ENCODE measurements around the gene TERB1.

TERB1 gene

GRCh38 chr16:66849021-66849420 is 47.6 kb upstream of the TERB1 start:
- no CpG with 5 or more reads among the region's 2 CpGs for WGBS, 2 donors (ENCODE audit: extremely low coverage in 2 of 2, insufficient read length in 2 of 2, insufficient replicate concordance in 1 of 2)
- H3K4me3 ChIP-seq (ENCODE audit: low read length in 2 of 2) = no peak overlapping the region
- peaks cover 15 to 90% (median 35%) of the 10 kb centered on the region in 3 experiments for H3K27me3 ChIP-seq (ENCODE audit: control insufficient read depth in 3 of 3, insufficient read depth in 3 of 3, low read depth in 1 of 3, low read length in 3 of 3)
- no peak overlapping the region for H3K23ac ChIP-seq (ENCODE audit: low read depth, low read length, poor library complexity)
- H4K91ac ChIP-seq (ENCODE audit: low read depth, low read length, poor library complexity) = no peak overlapping the region
- H2BK5ac ChIP-seq (ENCODE audit: low read length) = no peak overlapping the region
- no peaks in the 10 kb centered on the region for H3K36me3 ChIP-seq (replicated peaks in 1 of 2; ENCODE audit: control insufficient read depth in 2 of 2, insufficient read depth in 2 of 2, low read length in 2 of 2)
- no peak overlapping the region for H2BK15ac ChIP-seq (ENCODE audit: low read length)
- H3K79me1 ChIP-seq (ENCODE audit: low read depth, low read length) = no peaks in the 10 kb centered on the region
- no peak overlapping the region for H2AFZ ChIP-seq (ENCODE audit: low read length)
- H3K27ac ChIP-seq (replicated peaks; ENCODE audit: low read length) = no peak overlapping the region
- H3K14ac ChIP-seq (ENCODE audit: low read length) = no peak overlapping the region
- peaks cover 3 to 8% of the 10 kb centered on the region in 2 donors for H3K4me1 ChIP-seq (ENCODE audit: control insufficient read depth in 2 of 2, insufficient read depth in 1 of 2, low read depth in 1 of 2, low read length in 2 of 2)
- no peak overlapping the region for H3K9ac ChIP-seq (ENCODE audit: low read depth, low read length, poor library complexity)
- no peak overlapping the region for H2AK5ac ChIP-seq (ENCODE audit: low read depth, low read length)
- H3K9me3 ChIP-seq (replicated peaks in 1 of 2; ENCODE audit: control insufficient read depth in 2 of 2, insufficient read depth in 1 of 2, low read depth in 1 of 2, low read length in 2 of 2) = no peaks in the 10 kb centered on the region
- H2BK12ac ChIP-seq (ENCODE audit: low read length) = no peak overlapping the region
- H3K18ac ChIP-seq (ENCODE audit: low read length) = no peak overlapping the region
- DNase-seq (ENCODE audit: low spot score) = no peak
- no peak overlapping the region for H3K4me2 ChIP-seq (ENCODE audit: insufficient read depth, low read length, poor library complexity, severe bottlenecking)
- H2BK120ac ChIP-seq (ENCODE audit: low read depth, low read length) = no peak overlapping the region
- H3K4ac ChIP-seq (ENCODE audit: low read length) = no peak overlapping the region
- H4K8ac ChIP-seq (ENCODE audit: low read depth, low read length) = no peak overlapping the region

- H3K9me3 ChIP-seq (replicated peaks in 1 of 2; ENCODE audit: control insufficient read depth in 2 of 2, insufficient read depth in 1 of 2, low read depth in 1 of 2, low read length in 2 of 2) = no peaks in the 10 kb centered on the region
- no peak overlapping the region for H2BK120ac ChIP-seq (ENCODE audit: low read depth, low read length)
- H2BK15ac ChIP-seq (ENCODE audit: low read length) = no peak overlapping the region
- H3K14ac ChIP-seq (ENCODE audit: low read length) = no peak overlapping the region
- no peak overlapping the region for H3K27ac ChIP-seq (replicated peaks; ENCODE audit: low read length)
- H4K8ac ChIP-seq (ENCODE audit: low read depth, low read length) = no peak overlapping the region
- no peak for DNase-seq (ENCODE audit: low spot score)
- H3K4me3 ChIP-seq (ENCODE audit: low read length in 2 of 2) = no peak overlapping the region
- no peak overlapping the region for H2AK5ac ChIP-seq (ENCODE audit: low read depth, low read length)
- H4K91ac ChIP-seq (ENCODE audit: low read depth, low read length, poor library complexity) = no peak overlapping the region
- peaks cover 15 to 90% (median 43%) of the 10 kb centered on the region in 3 experiments for H3K27me3 ChIP-seq (ENCODE audit: control insufficient read depth in 3 of 3, insufficient read depth in 3 of 3, low read depth in 1 of 3, low read length in 3 of 3)
- no peak overlapping the region for H2BK12ac ChIP-seq (ENCODE audit: low read length)
- no peak overlapping the region for H3K4me2 ChIP-seq (ENCODE audit: insufficient read depth, low read length, poor library complexity, severe bottlenecking)
- H3K9ac ChIP-seq (ENCODE audit: low read depth, low read length, poor library complexity) = no peak overlapping the region
- H3K23ac ChIP-seq (ENCODE audit: low read depth, low read length, poor library complexity) = no peak overlapping the region
- no peak overlapping the region for H3K18ac ChIP-seq (ENCODE audit: low read length)
- peaks cover 3 to 8% of the 10 kb centered on the region in 2 donors for H3K4me1 ChIP-seq (ENCODE audit: control insufficient read depth in 2 of 2, insufficient read depth in 1 of 2, low read depth in 1 of 2, low read length in 2 of 2)
- H2AFZ ChIP-seq (ENCODE audit: low read length) = no peak overlapping the region
- no peak overlapping the region for H3K4ac ChIP-seq (ENCODE audit: low read length)
- H3K79me1 ChIP-seq (ENCODE audit: low read depth, low read length) = no peaks in the 10 kb centered on the region
- no CpG with 5 or more reads among the region's 2 CpGs for WGBS, 2 donors (ENCODE audit: extremely low coverage in 2 of 2, insufficient read length in 2 of 2, insufficient replicate concordance in 1 of 2)
- H3K36me3 ChIP-seq (replicated peaks in 1 of 2; ENCODE audit: control insufficient read depth in 2 of 2, insufficient read depth in 2 of 2, low read length in 2 of 2) = no peaks in the 10 kb centered on the region
- no peak overlapping the region for H2BK5ac ChIP-seq (ENCODE audit: low read length)
Observed at GRCh38 chr16:66848172-66848571, 46.8 kb upstream of the TERB1 start.

- Histone ChIP-seq H3K79me1 (ENCODE audit: low read depth, low read length) (no peaks in the 10 kb centered on the region), H4K8ac (ENCODE audit: low read depth, low read length) (no peak overlapping the region), H3K4me1 (ENCODE audit: control insufficient read depth in 2 of 2, insufficient read depth in 1 of 2, low read depth in 1 of 2, low read length in 2 of 2) (peaks cover 3 to 8% of the 10 kb centered on the region in 2 donors), H4K91ac (ENCODE audit: low read depth, low read length, poor library complexity) (no peak overlapping the region), H3K27ac (replicated peaks; ENCODE audit: low read length) (no peak overlapping the region), H3K9me3 (replicated peaks in 1 of 2; ENCODE audit: control insufficient read depth in 2 of 2, insufficient read depth in 1 of 2, low read depth in 1 of 2, low read length in 2 of 2) (no peaks in the 10 kb centered on the region), H2AK5ac (ENCODE audit: low read depth, low read length) (no peak overlapping the region), H3K36me3 (replicated peaks in 1 of 2; ENCODE audit: control insufficient read depth in 2 of 2, insufficient read depth in 2 of 2, low read length in 2 of 2) (no peaks in the 10 kb centered on the region), H3K14ac (ENCODE audit: low read length) (no peak overlapping the region), H3K4ac (ENCODE audit: low read length) (no peak overlapping the region), H3K18ac (ENCODE audit: low read length) (no peak overlapping the region), H2BK15ac (ENCODE audit: low read length) (no peak overlapping the region), H3K27me3 (ENCODE audit: control insufficient read depth in 3 of 3, insufficient read depth in 3 of 3, low read depth in 1 of 3, low read length in 3 of 3) (peaks cover 15 to 90% (median 49%) of the 10 kb centered on the region in 3 experiments), H2BK5ac (ENCODE audit: low read length) (no peak overlapping the region), H3K4me2 (ENCODE audit: insufficient read depth, low read length, poor library complexity, severe bottlenecking) (no peak overlapping the region), H3K23ac (ENCODE audit: low read depth, low read length, poor library complexity) (no peak overlapping the region), H3K4me3 (ENCODE audit: low read length in 2 of 2) (no peak overlapping the region), H2BK12ac (ENCODE audit: low read length) (no peak overlapping the region), H2AFZ (ENCODE audit: low read length) (no peak overlapping the region), H2BK120ac (ENCODE audit: low read depth, low read length) (no peak overlapping the region), H3K9ac (ENCODE audit: low read depth, low read length, poor library complexity) (no peak overlapping the region)
- no CpG with 5 or more reads among the region's 6 CpGs for WGBS, 2 donors (ENCODE audit: extremely low coverage in 2 of 2, insufficient read length in 2 of 2, insufficient replicate concordance in 1 of 2)
- DNase-seq (ENCODE audit: low spot score) = no peak
Observed at GRCh38 chr16:66847533-66848067, 46.2 kb upstream of the TERB1 start.

- Histone ChIP-seq H3K27ac (replicated peaks; ENCODE audit: low read length) (no peak overlapping the region), H3K4me3 (ENCODE audit: low read length in 2 of 2) (no peak overlapping the region), H3K27me3 (ENCODE audit: control insufficient read depth in 3 of 3, insufficient read depth in 3 of 3, low read depth in 1 of 3, low read length in 3 of 3) (peaks cover 15 to 95% (median 50%) of the 10 kb centered on the region in 3 experiments), H2AK5ac (ENCODE audit: low read depth, low read length) (no peak overlapping the region), H3K9ac (ENCODE audit: low read depth, low read length, poor library complexity) (no peak overlapping the region), H3K14ac (ENCODE audit: low read length) (no peak overlapping the region), H4K8ac (ENCODE audit: low read depth, low read length) (no peak overlapping the region), H4K91ac (ENCODE audit: low read depth, low read length, poor library complexity) (no peak overlapping the region), H3K36me3 (replicated peaks in 1 of 2; ENCODE audit: control insufficient read depth in 2 of 2, insufficient read depth in 2 of 2, low read length in 2 of 2) (no peaks in the 10 kb centered on the region), H3K9me3 (replicated peaks in 1 of 2; ENCODE audit: control insufficient read depth in 2 of 2, insufficient read depth in 1 of 2, low read depth in 1 of 2, low read length in 2 of 2) (no peaks in the 10 kb centered on the region), H2BK120ac (ENCODE audit: low read depth, low read length) (no peak overlapping the region), H3K79me1 (ENCODE audit: low read depth, low read length) (no peaks in the 10 kb centered on the region), H3K18ac (ENCODE audit: low read length) (no peak overlapping the region), H2BK15ac (ENCODE audit: low read length) (no peak overlapping the region), H3K4me2 (ENCODE audit: insufficient read depth, low read length, poor library complexity, severe bottlenecking) (no peak overlapping the region), H2AFZ (ENCODE audit: low read length) (no peak overlapping the region), H2BK12ac (ENCODE audit: low read length) (no peak overlapping the region), H2BK5ac (ENCODE audit: low read length) (no peak overlapping the region), H3K23ac (ENCODE audit: low read depth, low read length, poor library complexity) (no peak overlapping the region), H3K4me1 (ENCODE audit: control insufficient read depth in 2 of 2, insufficient read depth in 1 of 2, low read depth in 1 of 2, low read length in 2 of 2) (peaks cover 3 to 8% of the 10 kb centered on the region in 2 donors), H3K4ac (ENCODE audit: low read length) (no peak overlapping the region)
- no peak for DNase-seq (ENCODE audit: low spot score)
- WGBS, 2 donors (ENCODE audit: extremely low coverage in 2 of 2, insufficient read length in 2 of 2, insufficient replicate concordance in 1 of 2) = no CpG with 5 or more reads among the region's 6 CpGs
Observed at GRCh38 chr16:66846831-66847230, 45.4 kb upstream of the TERB1 start.
